Natural killer cell (primary cell): ENCODE results near the gene IL1RAP. TPM values are rescaled to one million over a fixed set of nuclear protein-coding genes. Genes with fewer than 3 reads are reported as not detected.

ENCODE experiments used
- ATAC-seq, 3 donors: fragments of 150-1000 bp in 2 of 3; fragments of 200-7000 bp in 1 of 3; cut with Tn5 transposase; 1 replicate in 1 of 3; 2 replicates in 2 of 3; pipeline ENCODE4 v1.10.0; 2021; ENCODE audit warnings: mild to moderate bottlenecking in 2 of 3, moderate library complexity in 2 of 3
- DNase-seq, 2 donors: peaks; one replicate each; pipeline versions ENCODE4 v3.0.0 to v3.0.0-alpha.2; 2013 to 2021; ENCODE audit warnings: mixed read lengths in 1 of 2
- H3K27ac ChIP-seq: one replicate; pipeline ENCODE4 v1.5.1; 2013; ENCODE audit warnings: mild to moderate bottlenecking, low read length
- H3K27me3 ChIP-seq: one replicate; pipeline ENCODE4 v1.6.1; 2013; ENCODE audit warnings: low read length; ENCODE audit not compliant: control insufficient read depth, insufficient read depth
- H3K36me3 ChIP-seq: one replicate; pipeline ENCODE4 v1.6.1; 2013; ENCODE audit warnings: low read length; ENCODE audit not compliant: control insufficient read depth, insufficient read depth
- H3K4me1 ChIP-seq: one replicate; pipeline ENCODE4 v1.6.1; 2013; ENCODE audit warnings: low read length; ENCODE audit not compliant: control insufficient read depth, insufficient read depth
- H3K4me3 ChIP-seq: one replicate; pipeline ENCODE4 v1.5.1; 2013; ENCODE audit warnings: low read length
- H3K9me3 ChIP-seq: one replicate; pipeline ENCODE4 v1.6.1; 2013; ENCODE audit warnings: low read length; ENCODE audit not compliant: control insufficient read depth, insufficient read depth
- H3K27ac Mint-ChIP-seq, 2 donors: one replicate each; pipeline ENCODE4 v1.8.0; 2022; ENCODE audit warnings: mild to moderate bottlenecking in 2 of 2, mixed read lengths in 2 of 2, moderate library complexity in 1 of 2
- H3K27me3 Mint-ChIP-seq, 2 donors: one replicate each; pipeline ENCODE4 v1.8.0; 2022; ENCODE audit warnings: low read depth in 2 of 2, mixed read lengths in 2 of 2
- H3K36me3 Mint-ChIP-seq: one replicate; pipeline ENCODE4 v1.8.0; 2022; ENCODE audit warnings: mixed read lengths
- H3K4me1 Mint-ChIP-seq, 2 donors: one replicate each; pipeline ENCODE4 v1.8.0; 2022; ENCODE audit warnings: mixed read lengths in 2 of 2
- H3K4me3 Mint-ChIP-seq: one replicate; pipeline ENCODE4 v1.8.0; 2022; ENCODE audit warnings: mild to moderate bottlenecking, moderate library complexity, mixed read lengths
- H3K9me3 Mint-ChIP-seq, 2 donors: one replicate each; pipeline ENCODE4 v1.8.0; 2022; ENCODE audit warnings: mixed read lengths in 2 of 2
- CTCF ChIP-seq: fragments of 200-600 bp; IDR thresholded peaks from one replicate; pipeline ENCODE4 v1.8.0; 2022; ENCODE audit warnings: antibody characterized with exemption
- WGBS: methylation state at CpG from one replicate; pipeline ENCODE4 v1.1.7; 2013; ENCODE audit warnings: missing lambda C conversion rate; ENCODE audit not compliant: insufficient coverage; 5-methylcytosine and 5-hydroxymethylcytosine counted together
- intact Hi-C: fragments of 100-400 bp; cut with micrococcal nuclease; formaldehyde crosslinking; loops from one replicate; pipeline ENCODE4 v1.14.2; 2022
- total RNA-seq, 4 donors: library from RNA; stranded (reverse); fragments of 120-200 nt in 1 of 4; gene quantifications; one replicate each; pipeline versions ENCODE4 v1.2.3 to v1.2.4, GENCODE V29; 2013 to 2022

IL1RAP gene
- total RNA-seq, 3 donors from 2014 or later (not counting 1 experiment from before 2014, with no cell fraction given): 11.4 to 19.8 (median 15.1) TPM

- intact Hi-C loops: no loop called here
- DNase-seq: peak in 1 of 2 donors; percentile 20
- 48% methylated on average over 6 of the region's 6 CpGs for WGBS
These were observed 52.4 kb downstream of the IL1RAP start for GRCh38 chr3:190566043-190566933.

GRCh38 chr3:190568036-190568435 lies 54.2 kb downstream of the IL1RAP start:
- no peak overlapping the region for H3K4me3 Mint-ChIP-seq
- ATAC-seq: no peak

More at GRCh38 chr3:190566043-190566933, 52.4 kb downstream of the IL1RAP start:
- Histone ChIP-seq H3K4me1 (no peaks in the 10 kb centered on the region), H3K9me3 (no peaks in the 10 kb centered on the region), H3K36me3 (no peaks in the 10 kb centered on the region), H3K4me3 (no peak overlapping the region), H3K27ac (no peak overlapping the region), H3K27me3 (no peaks in the 10 kb centered on the region)
- ATAC-seq: peak; percentile 36 to 84 (median 38)
- no peaks in the 10 kb centered on the region for H3K9me3 Mint-ChIP-seq
- no peaks in the 10 kb centered on the region for H3K27me3 Mint-ChIP-seq
- no peak overlapping the region for H3K4me3 Mint-ChIP-seq
- H3K36me3 Mint-ChIP-seq: no peaks in the 10 kb centered on the region
- H3K27ac Mint-ChIP-seq: no peak overlapping the region
- TF ChIP-seq CTCF: no peak
- H3K4me1 Mint-ChIP-seq: peaks cover 0 to 20% of the 10 kb centered on the region in 2 donors

GRCh38 chr3:190574473-190574872 lies 60.6 kb downstream of the IL1RAP start:
- Histone ChIP-seq H3K27ac (no peak overlapping the region), H3K36me3 (no peaks in the 10 kb centered on the region), H3K4me3 (no peak overlapping the region), H3K9me3 (no peaks in the 10 kb centered on the region), H3K4me1 (no peaks in the 10 kb centered on the region), H3K27me3 (no peaks in the 10 kb centered on the region)
- Mint-ChIP-seq H3K9me3 (peaks cover 0 to 2% of the 10 kb centered on the region in 2 donors), H3K4me3 (no peak overlapping the region), H3K4me1 (peaks cover 4 to 12% of the 10 kb centered on the region in 2 donors), H3K27ac (no peak overlapping the region), H3K27me3 (no peaks in the 10 kb centered on the region), H3K36me3 (no peaks in the 10 kb centered on the region)
- no peak for TF ChIP-seq CTCF
- ATAC-seq (no peak), DNase-seq (no peak)
- intact Hi-C loops: no loop called here
- 96% methylated on average over 2 of the region's 2 CpGs for WGBS

More at GRCh38 chr3:190568036-190568435, 54.2 kb downstream of the IL1RAP start:
- no peaks in the 10 kb centered on the region for H3K4me1 ChIP-seq
- intact Hi-C loops: no loop called here
- H3K27me3 ChIP-seq: no peaks in the 10 kb centered on the region
- TF ChIP-seq CTCF: no peak
- no peak for DNase-seq
- H3K27ac Mint-ChIP-seq: no peak overlapping the region
- no peaks in the 10 kb centered on the region for H3K9me3 ChIP-seq
- peaks cover 0 to 9% of the 10 kb centered on the region in 2 donors for H3K4me1 Mint-ChIP-seq
- no peaks in the 10 kb centered on the region for H3K36me3 ChIP-seq
- H3K9me3 Mint-ChIP-seq: peaks cover 0 to 2% of the 10 kb centered on the region in 2 donors
- no peak overlapping the region for H3K4me3 ChIP-seq
- H3K36me3 Mint-ChIP-seq: no peaks in the 10 kb centered on the region
- H3K27ac ChIP-seq: no peak overlapping the region
- H3K27me3 Mint-ChIP-seq: no peaks in the 10 kb centered on the region
- WGBS: 93% methylated on average over 2 of the region's 2 CpGs
